OCI-LY1 (cell line): ENCODE results near the gene DCTN2.
"Not testable (repeated sequence)": the region's sequence is repeated elsewhere in the genome, so short reads cannot be mapped to it uniquely, and the experiment has no call there.

Source experiments
- H2AFZ ChIP-seq: fragments of 200-600 bp; sonication (generic), shearing (Covaris generic); 2 replicates; pipeline ENCODE4 v1.6.0; 2014; ENCODE audit warnings: antibody characterized with exemption, mild to moderate bottlenecking, low read length
- H3F3A ChIP-seq: fragments of 200-600 bp; sonication (generic), shearing (Covaris generic); 2 replicates; pipeline ENCODE4 v1.6.0; 2014; ENCODE audit warnings: mild to moderate bottlenecking, antibody characterized with exemption, low read length, moderate library complexity; ENCODE audit not compliant: insufficient read depth
- H3K27ac ChIP-seq: fragments of 200-600 bp; sonication (generic); 2 replicates; pipeline ENCODE4 v1.5.1; 2014; ENCODE audit warnings: low read length, mixed run types, mild to moderate bottlenecking, low read depth; ENCODE audit not compliant: poor library complexity, severe bottlenecking
- H3K27me3 ChIP-seq: fragments of 200-600 bp; sonication (generic); 2 replicates; pipeline ENCODE4 v1.6.0; 2014; ENCODE audit warnings: antibody characterized with exemption, mild to moderate bottlenecking, low read length, moderate library complexity; ENCODE audit not compliant: insufficient read depth
- H3K36me3 ChIP-seq: fragments of 200-600 bp; sonication (generic); 2 replicates; pipeline ENCODE4 v1.6.1; 2014; ENCODE audit warnings: mild to moderate bottlenecking, antibody characterized with exemption, low read length, moderate library complexity, mixed read lengths; ENCODE audit not compliant: insufficient read depth
- H3K4me1 ChIP-seq: fragments of 200-600 bp; sonication (generic); 2 replicates; pipeline ENCODE4 v1.5.1; 2014; ENCODE audit warnings: mild to moderate bottlenecking, low read length, moderate library complexity; ENCODE audit not compliant: insufficient read depth, severe bottlenecking
- H3K4me2 ChIP-seq: fragments of 200-600 bp; sonication (generic), shearing (Covaris generic); 2 replicates; pipeline ENCODE4 v1.6.1; 2014; ENCODE audit warnings: low read length
- H3K4me3 ChIP-seq: fragments of 200-600 bp; sonication (generic); 2 replicates; pipeline ENCODE4 v1.5.1; 2014; ENCODE audit warnings: low read length, low read depth, mild to moderate bottlenecking, mixed read lengths; ENCODE audit not compliant: poor library complexity, severe bottlenecking
- H3K79me2 ChIP-seq: fragments of 200-600 bp; shearing (Covaris generic); 2 replicates; pipeline ENCODE4 v1.6.1; 2016; ENCODE audit warnings: mixed run types, low read length, mixed read lengths; ENCODE audit not compliant: insufficient read depth
- H3K9ac ChIP-seq: fragments of 200-600 bp; sonication (generic), shearing (Covaris generic); 2 replicates; pipeline ENCODE4 v1.6.1; 2014; ENCODE audit warnings: mild to moderate bottlenecking, low read length, mixed read lengths
- H3K9me2 ChIP-seq: fragments of 200-600 bp; sonication (generic), shearing (Covaris generic); 2 replicates; pipeline ENCODE4 v1.6.1; 2014; ENCODE audit warnings: low read depth, mild to moderate bottlenecking, low read length, mixed read lengths
- H3K9me3 ChIP-seq: fragments of 200-600 bp; shearing (Covaris generic); 2 replicates; pipeline ENCODE4 v1.6.1; 2014; ENCODE audit warnings: low read length, mixed read lengths
- H4K20me1 ChIP-seq: fragments of 200-600 bp; sonication (generic), shearing (Covaris generic); 2 replicates; pipeline ENCODE4 v1.6.0; 2016; ENCODE audit warnings: mild to moderate bottlenecking, low read length; ENCODE audit not compliant: insufficient read depth
- CTCF ChIP-seq: fragments of 200-600 bp; sonication (generic), shearing (Covaris generic); IDR thresholded peaks from 2 replicates; pipeline ENCODE4 v1.5.1; 2017; ENCODE audit warnings: mild to moderate bottlenecking, antibody characterized with exemption, low read length, moderate library complexity, mixed read lengths
- EZH2 ChIP-seq: fragments of 200-600 bp; sonication (generic), shearing (Covaris generic); IDR thresholded peaks from 2 replicates; pipeline ENCODE4 v1.8.0; 2017; ENCODE audit warnings: borderline replicate concordance, mixed run types, mild to moderate bottlenecking, antibody characterized with exemption, low read length, moderate library complexity, mixed read lengths

The DCTN2 gene

GRCh38 chr12:57563358-57563757 lies 16.4 kb upstream of the DCTN2 start:
- no peaks in the 10 kb centered on the region for H3K9me2 ChIP-seq
- no peak overlapping the region for H3K4me2 ChIP-seq
- H2AFZ ChIP-seq = no peak overlapping the region
- no peaks in the 10 kb centered on the region for H3K79me2 ChIP-seq
- no peaks in the 10 kb centered on the region for H3K4me1 ChIP-seq
- H3F3A ChIP-seq = no peaks in the 10 kb centered on the region
- H3K27ac ChIP-seq = no peak overlapping the region
- no peak overlapping the region for H3K9ac ChIP-seq
- H3K27me3 ChIP-seq = 0 out of 2 replicates have a peak, but pooled peaks cover 5% of the 10 kb centered on the region
- TF ChIP-seq EZH2 (no peak), CTCF (no peak)
- H3K9me3 ChIP-seq = no peaks in the 10 kb centered on the region
- no peak overlapping the region for H3K4me3 ChIP-seq
- no peaks in the 10 kb centered on the region for H4K20me1 ChIP-seq
- H3K36me3 ChIP-seq = no peaks in the 10 kb centered on the region

GRCh38 chr12:57561117-57561516 lies 14.1 kb upstream of the DCTN2 start:
- H3K9me3 ChIP-seq, H3K4me1 ChIP-seq, H3K9ac ChIP-seq, H3K9me2 ChIP-seq, H4K20me1 ChIP-seq, H2AFZ ChIP-seq, H3K4me2 ChIP-seq, H3K36me3 ChIP-seq, H3K27ac ChIP-seq, H3K4me3 ChIP-seq, H3K79me2 ChIP-seq, H3K27me3 ChIP-seq, H3F3A ChIP-seq: not testable (repeated sequence)

- Histone ChIP-seq H3K79me2 (no peaks in the 10 kb centered on the region), H3K4me1 (no peaks in the 10 kb centered on the region)
- TF ChIP-seq EZH2 = no peak
- no peak for TF ChIP-seq CTCF
These were observed 13.5 kb upstream of the DCTN2 start for GRCh38 chr12:57560516-57560915.

GRCh38 chr12:57558864-57559263 lies 11.9 kb upstream of the DCTN2 start:
- H3K4me2 ChIP-seq = no peak overlapping the region
- no peak overlapping the region for H3K9ac ChIP-seq
- no peaks in the 10 kb centered on the region for H3K9me3 ChIP-seq
- no peak for TF ChIP-seq CTCF
- TF ChIP-seq EZH2 = no peak
- H3F3A ChIP-seq = no peaks in the 10 kb centered on the region
- no peaks in the 10 kb centered on the region for H3K9me2 ChIP-seq
- no peaks in the 10 kb centered on the region for H3K4me1 ChIP-seq
- H2AFZ ChIP-seq = no peak overlapping the region
- no peaks in the 10 kb centered on the region for H3K79me2 ChIP-seq
- 0 out of 2 replicates have a peak, but pooled peaks cover 5% of the 10 kb centered on the region for H3K27me3 ChIP-seq
- H4K20me1 ChIP-seq = no peaks in the 10 kb centered on the region
- H3K4me3 ChIP-seq = no peak overlapping the region
- H3K27ac ChIP-seq = no peak overlapping the region
- no peaks in the 10 kb centered on the region for H3K36me3 ChIP-seq

More at GRCh38 chr12:57560516-57560915, 13.5 kb upstream of the DCTN2 start:
- Histone ChIP-seq H3K4me3 (no peak overlapping the region), H3K9me2 (no peaks in the 10 kb centered on the region), H3K9me3 (no peaks in the 10 kb centered on the region), H2AFZ (no peak overlapping the region), H3K36me3 (no peaks in the 10 kb centered on the region), H3K9ac (no peak overlapping the region), H3K27ac (no peak overlapping the region), H3K4me2 (no peak overlapping the region), H3F3A (no peaks in the 10 kb centered on the region), H3K27me3 (0 out of 2 replicates have a peak, but pooled peaks cover 5% of the 10 kb centered on the region), H4K20me1 (no peaks in the 10 kb centered on the region)
